Measurements from ENCODE around the gene GIPC2.

Gene GIPC2

GRCh38 chr1:78153092-78153736 is 107.4 kb downstream of the GIPC2 start:
- no peak for DNase-seq

GRCh38 chr1:78155121-78155520 is 109.4 kb downstream of the GIPC2 start:
- no peak for DNase-seq

DNA sequence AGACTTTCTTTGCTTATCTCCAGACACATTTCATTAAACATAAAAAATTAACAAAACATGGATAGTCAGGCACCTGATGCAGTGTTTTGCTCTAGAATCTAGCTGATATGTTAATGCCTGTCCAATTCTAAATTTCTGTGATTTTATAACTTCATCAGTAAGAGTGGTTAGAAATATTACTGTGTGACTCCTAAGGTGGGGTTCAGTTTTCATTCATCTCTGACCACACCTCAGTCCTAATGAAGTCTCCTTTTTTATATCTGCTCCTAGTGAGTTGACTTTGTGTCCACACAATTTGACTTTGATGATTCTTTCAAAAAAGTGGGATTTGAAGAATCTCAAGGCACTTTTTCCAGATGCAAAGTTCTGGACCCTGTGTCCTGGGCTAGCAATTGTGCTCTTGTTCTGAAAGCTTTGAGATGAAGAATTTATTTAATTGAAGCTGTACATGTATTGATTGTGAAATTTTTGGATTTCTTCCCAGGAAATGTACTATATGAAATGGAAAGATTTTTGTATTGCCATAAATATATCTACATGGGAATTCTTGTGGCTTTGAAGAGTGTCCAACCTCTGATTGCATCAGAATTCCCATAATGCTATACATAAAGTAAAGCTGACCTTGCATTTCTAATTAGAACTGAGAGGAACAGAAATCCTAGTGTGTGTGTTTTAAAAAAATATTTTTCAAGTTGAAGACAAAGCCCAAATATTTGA is 111.2 kb downstream of the GIPC2 start:
- DNase-seq = no peak

- no peak for DNase-seq
Measured at GRCh38 chr1:78165816-78166215, 120.0 kb downstream of the GIPC2 start.

- peak; percentile 22 to 23 for DNase-seq
Measured at GRCh38 chr1:78168306-78168705, 122.5 kb downstream of the GIPC2 start.

- no peak for DNase-seq
Measured at GRCh38 chr1:78170859-78171258, 125.1 kb downstream of the GIPC2 start.

- no peak for DNase-seq
Measured at GRCh38 chr1:78171736-78172590, 126.2 kb downstream of the GIPC2 start.

DNA sequence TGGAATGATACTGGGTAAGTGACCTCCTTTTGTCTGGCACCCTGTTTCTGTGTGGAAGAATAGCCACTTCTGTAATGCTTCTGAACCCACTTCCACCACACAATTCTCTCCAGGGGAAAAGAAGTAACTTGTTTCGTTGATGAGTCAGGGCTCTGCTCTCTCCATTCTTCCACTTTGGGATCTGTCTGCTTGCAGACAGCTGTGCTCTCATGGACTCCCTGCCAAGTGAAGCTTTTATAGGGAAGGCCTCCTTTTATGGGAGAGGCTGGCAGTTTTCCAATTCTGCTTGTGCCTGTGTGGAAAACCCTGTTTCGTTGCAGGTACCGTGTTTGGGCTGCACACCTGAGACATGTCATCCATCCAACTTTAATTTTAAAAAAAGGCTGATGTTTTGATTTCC is 130.7 kb downstream of the GIPC2 start:
- no peak for DNase-seq

DNA sequence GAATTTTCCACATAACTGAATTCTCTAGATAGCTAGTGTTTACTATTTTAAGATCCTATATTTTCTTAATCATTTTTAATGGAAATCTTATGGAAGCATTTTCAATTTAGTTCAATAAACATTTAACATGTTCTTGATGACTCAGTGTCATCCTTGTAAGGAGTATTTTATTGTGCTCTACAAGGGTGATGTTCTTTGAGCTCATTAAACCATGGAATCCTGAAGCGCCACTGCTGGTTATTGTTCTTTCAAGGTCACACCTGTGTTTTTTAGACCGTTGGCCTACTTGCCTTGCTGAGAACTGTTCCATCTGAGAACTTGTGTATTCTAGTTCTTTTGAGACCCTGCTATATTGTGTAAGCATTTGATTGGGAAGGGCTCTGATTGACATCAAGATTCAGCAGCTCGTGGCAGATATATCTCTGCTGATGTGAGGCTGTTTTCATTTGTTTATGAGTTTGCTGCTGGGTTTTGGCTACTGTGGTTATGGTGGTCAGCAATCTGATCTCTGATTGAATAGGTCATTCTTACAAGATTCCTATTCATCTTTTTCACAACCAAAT is 132.0 kb downstream of the GIPC2 start:
- DNase-seq = no peak

DNA sequence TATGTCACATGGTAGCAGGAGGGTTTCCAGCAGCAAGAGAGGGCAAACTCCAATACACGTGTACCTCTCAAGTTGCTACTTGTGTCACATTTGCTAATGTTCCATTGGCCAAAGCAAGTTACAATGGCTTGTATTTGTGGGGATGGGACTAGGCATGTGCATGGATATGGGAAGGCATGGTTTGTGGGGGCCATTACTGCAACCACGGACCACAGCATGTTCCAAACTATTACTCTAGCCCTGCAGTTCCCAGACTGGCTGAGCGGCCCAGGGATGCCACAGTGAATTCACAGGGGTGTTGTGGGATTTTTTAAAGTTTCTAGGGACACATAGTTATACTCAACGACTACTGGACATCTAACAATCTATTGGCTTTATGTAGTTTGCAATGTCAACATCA is 133.1 kb downstream of the GIPC2 start:
- no peak for DNase-seq

DNA sequence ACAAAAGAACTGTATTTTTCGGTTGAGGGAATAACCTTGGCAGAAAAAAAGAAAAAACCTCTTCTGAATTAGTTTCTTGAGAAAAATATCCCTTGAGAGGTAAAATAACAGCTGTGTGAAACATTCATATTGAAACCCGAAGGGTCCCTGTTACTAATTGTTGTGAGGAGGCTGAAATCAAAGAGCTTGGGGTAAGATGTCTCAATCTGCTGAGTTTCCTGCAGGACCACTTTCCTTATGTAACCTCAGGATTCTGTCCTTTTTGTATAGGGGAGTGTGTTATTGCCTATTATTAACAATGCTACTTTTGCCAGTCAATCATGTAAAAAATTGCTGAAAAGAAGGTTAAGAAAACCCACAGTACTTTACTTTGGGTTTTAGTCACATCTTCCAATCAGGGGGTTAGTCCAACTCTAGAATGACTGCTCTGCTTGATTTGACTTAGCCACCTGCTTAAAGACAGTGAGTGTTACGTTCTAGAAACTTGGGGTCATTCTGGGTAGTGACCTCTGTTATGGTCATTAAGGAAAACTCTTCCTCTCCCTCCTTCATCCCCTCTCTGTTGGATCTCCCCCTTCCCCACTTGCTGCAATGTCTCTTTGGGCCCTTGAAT is 138.8 kb downstream of the GIPC2 start:
- DNase-seq = no peak
